K562 (cell line): ENCODE measurements around the gene C1QTNF7. TPM values are rescaled to one million over a fixed set of nuclear protein-coding genes. Genes with fewer than 3 reads are reported as not detected.

ENCODE experiments used
- BRD4 ChIP-seq: fragments of 200-600 bp; sonication (generic); IDR thresholded peaks from 2 replicates; pipeline ENCODE4 v1.6.1; 2017; ENCODE audit warnings: inconsistent platforms
- CBX8 ChIP-seq: fragments of 200-600 bp; sonication (generic); IDR thresholded peaks from 2 replicates; pipeline ENCODE4 v1.6.1; 2012; ENCODE audit warnings: borderline replicate concordance, mixed run types, low read depth, mild to moderate bottlenecking, moderate library complexity, mixed read lengths, low read length, control low read depth, inconsistent platforms; ENCODE audit not compliant: poor library complexity, severe bottlenecking; ENCODE audit errors: extremely low read depth
- DPF2 ChIP-seq: fragments of 450-650 bp; IDR thresholded peaks from 2 replicates; pipeline ENCODE4 v1.6.1; 2016
- PTTG1 ChIP-seq: fragments of 450-650 bp; IDR thresholded peaks from 2 replicates; pipeline ENCODE4 v1.6.1; 2016; ENCODE audit warnings: low read depth, mild to moderate bottlenecking, missing genetic modification characterization, missing compliant biosample characterization
- TBP ChIP-seq: optimal IDR thresholded peaks from 2 replicates; pipeline ENCODE3; 2011; ENCODE audit warnings: low read depth, low read length, improper control_type of control experiment
- TEAD2 ChIP-seq: fragments of 450-650 bp; IDR thresholded peaks from 2 replicates; pipeline ENCODE4 v1.6.1; 2016; ENCODE audit warnings: missing genetic modification characterization, control low read depth, missing compliant biosample characterization
- ZNF175 ChIP-seq: fragments of 200-800 bp; sonication (Bioruptor generic); IDR thresholded peaks from 2 replicates; pipeline ENCODE4 v1.6.1; 2016; ENCODE audit warnings: low read depth, mild to moderate bottlenecking, missing genetic modification characterization, missing compliant biosample characterization
- ZNF583 ChIP-seq: fragments of 250-450 bp; sonication (Bioruptor Pico); IDR thresholded peaks from 2 replicates; pipeline ENCODE4 v1.4.0; 2020
- polyA plus RNA-seq, 8 experiments: library from polyadenylated mRNA; depleted of rRNA in 4 of 8; stranded (reverse) in 5 of 8; unstranded in 3 of 8; fragments of >200 nt; fragmentation: Nextera tagmentation in 2 of 8; fragmentation: Illumina TruSeq in 1 of 8; extraction: Ambion mirVana in 2 of 8; extraction: Trizol in 1 of 8; gene quantifications; 2 replicates each; pipeline versions ENCODE4 v1.2.1 to v1.2.3, GENCODE V29; 2011 to 2014; ENCODE audit warnings: inconsistent platforms in 1 of 8, missing spikeins in 1 of 8
- total RNA-seq, 7 experiments: library from RNA; depleted of rRNA in 6 of 7; stranded (reverse); fragments of >200 nt in 6 of 7; fragmentation: Illumina TruSeq in 2 of 7; extraction: Trizol in 2 of 7; gene quantifications; 2 replicates each; pipeline versions ENCODE4 v1.2.1 to v1.2.3, GENCODE V29; 2011 to 2021; ENCODE audit warnings: low replicate concordance in 1 of 7
- TF ChIP-seq, protein P1 (sequence below): fragments of 450-650 bp; formaldehyde crosslinking; IDR thresholded peaks from 2 replicates; pipeline ENCODE4 v1.4.0; 2022; ENCODE audit warnings: mild to moderate bottlenecking, moderate library complexity
- TF ChIP-seq, protein P2 (sequence below): fragments of 250-450 bp; sonication (Bioruptor Pico); IDR thresholded peaks from 2 replicates; pipeline ENCODE4 v1.5.0; 2020; ENCODE audit warnings: mild to moderate bottlenecking
- TF ChIP-seq, protein P3 (sequence below): fragments of 250-450 bp; sonication (Bioruptor Pico); IDR thresholded peaks from 2 replicates; pipeline ENCODE4 v1.8.0; 2021; ENCODE audit warnings: moderate library complexity, mild to moderate bottlenecking, inconsistent platforms
- TF ChIP-seq, protein P4 (sequence below): fragments of 450-650 bp; IDR thresholded peaks from 2 replicates; pipeline ENCODE4 v1.6.1; 2016; ENCODE audit warnings: borderline replicate concordance
- TF ChIP-seq, protein P5 (sequence below): sonication (generic); formaldehyde crosslinking; IDR thresholded peaks from 2 replicates; pipeline ENCODE4 v1.8.1; 2023; ENCODE audit warnings: mild to moderate bottlenecking, missing genetic modification reagents
- TF ChIP-seq, protein P6 (sequence below): sonication (generic); formaldehyde crosslinking; IDR thresholded peaks from 2 replicates; pipeline ENCODE4 v1.8.0; 2022; ENCODE audit warnings: mild to moderate bottlenecking, missing genetic modification reagents

Gene C1QTNF7
- total and polyA plus RNA-seq, 9 of the 15 experiments (the other 6 are each of a cell fraction or from before 2014, with no cell fraction given): not detected

DNA sequence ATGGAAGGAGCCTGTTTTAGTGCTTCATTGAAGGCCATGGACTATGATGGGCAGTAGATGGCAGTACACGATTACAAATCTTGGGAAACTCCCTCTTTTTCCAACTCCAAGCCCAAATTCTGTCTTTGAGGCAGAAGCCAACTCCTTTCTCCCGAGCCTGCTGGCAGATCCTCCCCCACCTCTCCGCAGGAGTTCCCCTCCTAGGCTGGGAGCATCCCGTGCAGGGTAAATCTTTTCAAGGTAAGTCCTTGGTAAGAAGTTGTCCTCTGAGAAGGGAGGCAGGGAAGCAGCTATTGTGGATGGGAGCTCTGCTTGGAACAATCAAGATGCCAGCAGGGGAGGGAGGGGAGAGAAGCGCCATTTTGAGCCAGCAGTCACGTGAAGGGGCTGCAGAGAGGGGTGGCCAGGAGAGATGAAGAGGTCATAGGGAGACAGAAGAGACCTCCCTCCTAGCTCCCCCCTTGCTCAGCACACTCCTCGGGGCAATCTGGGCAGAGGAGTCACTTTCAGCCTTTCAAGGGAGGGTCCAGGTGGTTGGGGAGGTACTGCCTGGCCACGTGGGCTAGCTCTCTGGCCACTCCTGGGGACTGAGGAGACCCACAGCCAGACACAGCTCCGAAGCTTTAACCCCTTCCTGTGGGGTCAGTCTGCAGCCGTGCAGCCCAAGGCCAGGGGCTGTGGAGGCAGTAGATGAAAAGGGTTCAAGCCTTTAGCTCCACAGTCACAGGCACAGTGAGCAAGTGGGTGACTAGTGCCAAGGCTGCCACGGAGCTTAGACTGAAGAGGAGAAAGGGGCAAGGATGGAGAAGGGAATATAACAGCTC, 51.5 kb downstream of the C1QTNF7 start (continued):
- TF ChIP-seq, protein P1, sequence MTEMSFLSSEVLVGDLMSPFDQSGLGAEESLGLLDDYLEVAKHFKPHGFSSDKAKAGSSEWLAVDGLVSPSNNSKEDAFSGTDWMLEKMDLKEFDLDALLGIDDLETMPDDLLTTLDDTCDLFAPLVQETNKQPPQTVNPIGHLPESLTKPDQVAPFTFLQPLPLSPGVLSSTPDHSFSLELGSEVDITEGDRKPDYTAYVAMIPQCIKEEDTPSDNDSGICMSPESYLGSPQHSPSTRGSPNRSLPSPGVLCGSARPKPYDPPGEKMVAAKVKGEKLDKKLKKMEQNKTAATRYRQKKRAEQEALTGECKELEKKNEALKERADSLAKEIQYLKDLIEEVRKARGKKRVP (CRISPR knock-in tag): no peak
- TF ChIP-seq BRD4: no peak
- TF ChIP-seq, protein P2, sequence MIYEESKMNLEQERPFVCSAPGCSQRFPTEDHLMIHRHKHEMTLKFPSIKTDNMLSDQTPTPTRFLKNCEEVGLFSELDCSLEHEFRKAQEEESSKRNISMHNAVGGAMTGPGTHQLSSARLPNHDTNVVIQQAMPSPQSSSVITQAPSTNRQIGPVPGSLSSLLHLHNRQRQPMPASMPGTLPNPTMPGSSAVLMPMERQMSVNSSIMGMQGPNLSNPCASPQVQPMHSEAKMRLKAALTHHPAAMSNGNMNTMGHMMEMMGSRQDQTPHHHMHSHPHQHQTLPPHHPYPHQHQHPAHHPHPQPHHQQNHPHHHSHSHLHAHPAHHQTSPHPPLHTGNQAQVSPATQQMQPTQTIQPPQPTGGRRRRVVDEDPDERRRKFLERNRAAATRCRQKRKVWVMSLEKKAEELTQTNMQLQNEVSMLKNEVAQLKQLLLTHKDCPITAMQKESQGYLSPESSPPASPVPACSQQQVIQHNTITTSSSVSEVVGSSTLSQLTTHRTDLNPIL (CRISPR knock-in tag): no peak
- TF ChIP-seq, protein P3, sequence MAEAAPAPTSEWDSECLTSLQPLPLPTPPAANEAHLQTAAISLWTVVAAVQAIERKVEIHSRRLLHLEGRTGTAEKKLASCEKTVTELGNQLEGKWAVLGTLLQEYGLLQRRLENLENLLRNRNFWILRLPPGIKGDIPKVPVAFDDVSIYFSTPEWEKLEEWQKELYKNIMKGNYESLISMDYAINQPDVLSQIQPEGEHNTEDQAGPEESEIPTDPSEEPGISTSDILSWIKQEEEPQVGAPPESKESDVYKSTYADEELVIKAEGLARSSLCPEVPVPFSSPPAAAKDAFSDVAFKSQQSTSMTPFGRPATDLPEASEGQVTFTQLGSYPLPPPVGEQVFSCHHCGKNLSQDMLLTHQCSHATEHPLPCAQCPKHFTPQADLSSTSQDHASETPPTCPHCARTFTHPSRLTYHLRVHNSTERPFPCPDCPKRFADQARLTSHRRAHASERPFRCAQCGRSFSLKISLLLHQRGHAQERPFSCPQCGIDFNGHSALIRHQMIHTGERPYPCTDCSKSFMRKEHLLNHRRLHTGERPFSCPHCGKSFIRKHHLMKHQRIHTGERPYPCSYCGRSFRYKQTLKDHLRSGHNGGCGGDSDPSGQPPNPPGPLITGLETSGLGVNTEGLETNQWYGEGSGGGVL (CRISPR knock-in tag): no peak
- TF ChIP-seq, protein P4, sequence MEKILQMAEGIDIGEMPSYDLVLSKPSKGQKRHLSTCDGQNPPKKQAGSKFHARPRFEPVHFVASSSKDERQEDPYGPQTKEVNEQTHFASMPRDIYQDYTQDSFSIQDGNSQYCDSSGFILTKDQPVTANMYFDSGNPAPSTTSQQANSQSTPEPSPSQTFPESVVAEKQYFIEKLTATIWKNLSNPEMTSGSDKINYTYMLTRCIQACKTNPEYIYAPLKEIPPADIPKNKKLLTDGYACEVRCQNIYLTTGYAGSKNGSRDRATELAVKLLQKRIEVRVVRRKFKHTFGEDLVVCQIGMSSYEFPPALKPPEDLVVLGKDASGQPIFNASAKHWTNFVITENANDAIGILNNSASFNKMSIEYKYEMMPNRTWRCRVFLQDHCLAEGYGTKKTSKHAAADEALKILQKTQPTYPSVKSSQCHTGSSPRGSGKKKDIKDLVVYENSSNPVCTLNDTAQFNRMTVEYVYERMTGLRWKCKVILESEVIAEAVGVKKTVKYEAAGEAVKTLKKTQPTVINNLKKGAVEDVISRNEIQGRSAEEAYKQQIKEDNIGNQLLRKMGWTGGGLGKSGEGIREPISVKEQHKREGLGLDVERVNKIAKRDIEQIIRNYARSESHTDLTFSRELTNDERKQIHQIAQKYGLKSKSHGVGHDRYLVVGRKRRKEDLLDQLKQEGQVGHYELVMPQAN: no peak
- TF ChIP-seq TBP: peak; percentile 9
- TF ChIP-seq, protein P5, sequence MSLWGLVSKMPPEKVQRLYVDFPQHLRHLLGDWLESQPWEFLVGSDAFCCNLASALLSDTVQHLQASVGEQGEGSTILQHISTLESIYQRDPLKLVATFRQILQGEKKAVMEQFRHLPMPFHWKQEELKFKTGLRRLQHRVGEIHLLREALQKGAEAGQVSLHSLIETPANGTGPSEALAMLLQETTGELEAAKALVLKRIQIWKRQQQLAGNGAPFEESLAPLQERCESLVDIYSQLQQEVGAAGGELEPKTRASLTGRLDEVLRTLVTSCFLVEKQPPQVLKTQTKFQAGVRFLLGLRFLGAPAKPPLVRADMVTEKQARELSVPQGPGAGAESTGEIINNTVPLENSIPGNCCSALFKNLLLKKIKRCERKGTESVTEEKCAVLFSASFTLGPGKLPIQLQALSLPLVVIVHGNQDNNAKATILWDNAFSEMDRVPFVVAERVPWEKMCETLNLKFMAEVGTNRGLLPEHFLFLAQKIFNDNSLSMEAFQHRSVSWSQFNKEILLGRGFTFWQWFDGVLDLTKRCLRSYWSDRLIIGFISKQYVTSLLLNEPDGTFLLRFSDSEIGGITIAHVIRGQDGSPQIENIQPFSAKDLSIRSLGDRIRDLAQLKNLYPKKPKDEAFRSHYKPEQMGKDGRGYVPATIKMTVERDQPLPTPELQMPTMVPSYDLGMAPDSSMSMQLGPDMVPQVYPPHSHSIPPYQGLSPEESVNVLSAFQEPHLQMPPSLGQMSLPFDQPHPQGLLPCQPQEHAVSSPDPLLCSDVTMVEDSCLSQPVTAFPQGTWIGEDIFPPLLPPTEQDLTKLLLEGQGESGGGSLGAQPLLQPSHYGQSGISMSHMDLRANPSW (CRISPR knock-in tag): no peak
- TF ChIP-seq ZNF583: no peak
- TF ChIP-seq, protein P6, sequence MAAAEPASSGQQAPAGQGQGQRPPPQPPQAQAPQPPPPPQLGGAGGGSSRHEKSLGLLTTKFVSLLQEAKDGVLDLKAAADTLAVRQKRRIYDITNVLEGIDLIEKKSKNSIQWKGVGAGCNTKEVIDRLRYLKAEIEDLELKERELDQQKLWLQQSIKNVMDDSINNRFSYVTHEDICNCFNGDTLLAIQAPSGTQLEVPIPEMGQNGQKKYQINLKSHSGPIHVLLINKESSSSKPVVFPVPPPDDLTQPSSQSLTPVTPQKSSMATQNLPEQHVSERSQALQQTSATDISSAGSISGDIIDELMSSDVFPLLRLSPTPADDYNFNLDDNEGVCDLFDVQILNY (CRISPR knock-in tag): no peak
- TF ChIP-seq CBX8: no peak
- TF ChIP-seq DPF2: no peak
- no peak for TF ChIP-seq PTTG1 (tag)
- 0 out of 2 replicates have a peak, but pooled peaks have one; percentile 41 for TF ChIP-seq ZNF175
- no peak for TF ChIP-seq TEAD2
